HCT116 (cell line): Measurements from ENCODE around the gene DEPDC1B.

Source experiments
- CEBPB ChIP-seq: IDR thresholded peaks from 2 replicates; pipeline ENCODE4 v1.6.1; 2012; ENCODE audit warnings: low read depth
- CTCF ChIP-seq, 3 experiments: fragments of 200-600 bp in 1 of 3; sonication (generic) in 1 of 3; IDR thresholded peaks in 2 of 3; conservative IDR thresholded peaks in 1 of 3; 2 replicates each; pipeline ENCODE4 v1.5.1; 2012 to 2017; ENCODE audit warnings: low read depth in 2 of 3, low read length in 2 of 3, antibody characterized with exemption in 1 of 3, borderline replicate concordance in 1 of 3, control low read depth in 1 of 3, mild to moderate bottlenecking in 1 of 3, mixed read lengths in 1 of 3, mixed run types in 1 of 3, moderate library complexity in 1 of 3; ENCODE audit not compliant: insufficient read depth in 1 of 3
- FOSL1 ChIP-seq: IDR thresholded peaks from 2 replicates; pipeline ENCODE4 v1.6.1; 2012; ENCODE audit warnings: low read depth
- JUND ChIP-seq: IDR thresholded peaks from 2 replicates; pipeline ENCODE4 v1.6.1; 2012
- SIN3A ChIP-seq: IDR thresholded peaks from 2 replicates; pipeline ENCODE4 v1.6.1; 2012; ENCODE audit warnings: low read depth

- TF ChIP-seq JUND (no peak), CTCF (IDR thresholded peaks at IDR 0.05 in 2 of 3, conservative IDR thresholded peaks at IDR 0.05 in 1 of 3; ENCODE audit: borderline replicate concordance in 1 of 3, insufficient read depth in 1 of 3, low read depth in 2 of 3, low read length in 2 of 3) (0 out of 6 replicates have a peak, but pooled peaks of 1 of the 3 experiments have one; percentile 24), FOSL1 (no peak), SIN3A (no peak), CEBPB (no peak; the same call in 1 of the 2 replicates)
These were observed 19.4 kb upstream of the DEPDC1B start for GRCh38 chr5:60719329-60719728.
